Panc1 (cell line): Measurements from ENCODE around the gene RPS6KA6. TPM values are rescaled to one million over a fixed set of nuclear protein-coding genes. Genes with fewer than 3 reads are reported as not detected.

Source experiments
- ATAC-seq: fragments of 200-7000 bp; cut with Tn5 transposase; 2 replicates; pipeline ENCODE4 v1.9.1; 2020; ENCODE audit warnings: mild to moderate bottlenecking, moderate library complexity
- BruUV-seq: library from RNA; stranded (reverse); fragments of 400-500 nt; replicated peaks from 2 replicates; lab custom pipeline; 2021; lab: Mats Ljungman, UMichigan
- CTCF ChIA-PET: fragments of 300-600 bp; sonication (Branson Sonifier 250); formaldehyde crosslinking; loops from one replicate; lab custom pipeline; 2022; ENCODE audit warnings: antibody characterized with exemption; lab: Charles Lee
- POLR2A ChIA-PET: fragments of 300-600 bp; sonication (Branson Sonifier 250); formaldehyde crosslinking; loops from one replicate; lab custom pipeline; 2022; ENCODE audit warnings: antibody characterized with exemption; lab: Charles Lee
- DNase-seq: peaks from one replicate; pipeline ENCODE4 v3.0.0-alpha.2; 2010; ENCODE audit warnings: low read depth, low spot score
- H3K27ac ChIP-seq: 2 replicates; pipeline ENCODE4 v1.5.1; 2011; ENCODE audit warnings: mild to moderate bottlenecking, low read length, inconsistent platforms
- H3K27me3 ChIP-seq: fragments of 200-500 bp; sonication (Bioruptor generic); 2 replicates; pipeline ENCODE4 v1.6.0; 2014; ENCODE audit warnings: low read length, inconsistent platforms; ENCODE audit not compliant: control insufficient read depth, insufficient read depth
- H3K36me3 ChIP-seq: fragments of 200-500 bp; sonication (Bioruptor generic); 2 replicates; pipeline ENCODE4 v1.5.1; 2014; ENCODE audit warnings: inconsistent platforms, mild to moderate bottlenecking, low read length, moderate library complexity; ENCODE audit not compliant: control insufficient read depth, insufficient read depth
- H3K4me1 ChIP-seq: 2 replicates; pipeline ENCODE4 v1.5.1; 2011; ENCODE audit warnings: inconsistent platforms, mild to moderate bottlenecking, low read length, moderate library complexity; ENCODE audit not compliant: control insufficient read depth, insufficient read depth
- H3K4me3 ChIP-seq, 2 experiments: 2 replicates each; pipeline ENCODE4 v1.5.1; 2011 to 2012; ENCODE audit warnings: low read depth in 2 of 2, low read length in 2 of 2, mild to moderate bottlenecking in 2 of 2, inconsistent platforms in 1 of 2, moderate library complexity in 1 of 2
- H3K9me3 ChIP-seq: fragments of 200-500 bp; sonication (Bioruptor generic); 2 replicates; pipeline ENCODE4 v1.5.1; 2014; ENCODE audit warnings: low read depth, mild to moderate bottlenecking, inconsistent platforms, low read length, moderate library complexity; ENCODE audit not compliant: control insufficient read depth, insufficient read depth
- CTCF ChIP-seq: fragments of 450-650 bp; IDR thresholded peaks from 2 replicates; pipeline ENCODE4 v1.5.1; 2017; ENCODE audit warnings: mild to moderate bottlenecking
- POLR2AphosphoS5 ChIP-seq: IDR thresholded peaks from 2 replicates; pipeline ENCODE4 v1.6.1; 2012; ENCODE audit warnings: mild to moderate bottlenecking, low read depth, low read length, moderate library complexity
- REST ChIP-seq, 2 experiments: IDR thresholded peaks; 2 replicates each; pipeline ENCODE4 v1.6.1; 2011 to 2012; ENCODE audit warnings: low read depth in 2 of 2, control low read depth in 1 of 2, low read length in 1 of 2, mild to moderate bottlenecking in 1 of 2, moderate library complexity in 1 of 2; ENCODE audit not compliant: insufficient read depth in 1 of 2
- SIN3A ChIP-seq: IDR thresholded peaks from 2 replicates; pipeline ENCODE4 v1.6.1; 2012; ENCODE audit warnings: low read depth, mild to moderate bottlenecking, low read length, moderate library complexity, borderline replicate concordance; ENCODE audit not compliant: insufficient read depth
- TCF7L2 ChIP-seq: IDR thresholded peaks from 2 replicates; pipeline ENCODE4 v1.6.1; 2011; ENCODE audit warnings: mild to moderate bottlenecking, low read depth, low read length, inconsistent platforms
- in situ Hi-C: cut with HindIII; loops from 2 replicates; pipeline ENCODE4 v1.10.0; 2016; ENCODE audit warnings: low sequenced_read_pairs, low pct_unique_long_range_greater_than_20kb
- intact Hi-C: fragments of 100-400 bp; cut with micrococcal nuclease; formaldehyde crosslinking; loops from one replicate; pipeline ENCODE4 v1.10.0; 2022; ENCODE audit not compliant: unreplicated experiment
- total RNA-seq: library from RNA; stranded (reverse); gene quantifications from one replicate; pipeline ENCODE4 v1.2.1, GENCODE V29; 2021; ENCODE audit not compliant: unreplicated experiment

The RPS6KA6 gene
- total RNA-seq, 1 experiment from 2014 or later, result 0.05 TPM

GRCh38 chrX:84182516-84182915 is 5.5 kb downstream of the RPS6KA6 start:
- TF ChIP-seq POLR2AphosphoS5, result no peak
- TF ChIP-seq REST (IDR thresholded peaks at IDR 0.05; ENCODE audit: insufficient read depth in 1 of 2, low read depth in 2 of 2, low read length in 1 of 2), result no peak
- TF ChIP-seq SIN3A, result no peak
- TF ChIP-seq TCF7L2, result no peak
- TF ChIP-seq CTCF, result no peak
- ATAC-seq, result no peak
- no peak for DNase-seq
- ChIA-PET CTCF (no interaction called here), POLR2A (no interaction called here)
- H3K4me3 ChIP-seq, result no peak overlapping the region
- intact Hi-C loops, result no loop called here
- H3K27ac ChIP-seq, result no peak overlapping the region
- in situ Hi-C loops, result no loop called here
- no TSS peak for BruUV-seq
- no peaks in the 10 kb centered on the region for H3K4me1 ChIP-seq
- H3K9me3 ChIP-seq, result no peaks in the 10 kb centered on the region
- no peaks in the 10 kb centered on the region for H3K36me3 ChIP-seq
- no peaks in the 10 kb centered on the region for H3K27me3 ChIP-seq

- Histone ChIP-seq H3K4me3 (no peak overlapping the region), H3K27me3 (no peaks in the 10 kb centered on the region), H3K36me3 (no peaks in the 10 kb centered on the region), H3K4me1 (no peaks in the 10 kb centered on the region), H3K27ac (no peak overlapping the region), H3K9me3 (no peaks in the 10 kb centered on the region)
- TF ChIP-seq SIN3A, result no peak
- no TSS peak for BruUV-seq
- ChIA-PET POLR2A (no interaction called here), CTCF (no interaction called here)
- in situ Hi-C loops (no loop called here), intact Hi-C loops (no loop called here)
- ATAC-seq, result no peak
- DNase-seq, result no peak
Measured at GRCh38 chrX:84175958-84176357, 12.0 kb downstream of the RPS6KA6 start.

- ChIA-PET POLR2A (no interaction called here), CTCF (no interaction called here)
- no TSS peak for BruUV-seq
- ATAC-seq (no peak), DNase-seq (no peak)
- intact Hi-C loops (no loop called here), in situ Hi-C loops (no loop called here)
- H3K27me3 ChIP-seq, result no peaks in the 10 kb centered on the region
- no peak overlapping the region for H3K4me3 ChIP-seq
- no peaks in the 10 kb centered on the region for H3K4me1 ChIP-seq
- H3K27ac ChIP-seq, result no peak overlapping the region
- no peak for TF ChIP-seq SIN3A
- no peak for TF ChIP-seq CTCF
- TF ChIP-seq POLR2AphosphoS5, result no peak
- no peak for TF ChIP-seq TCF7L2
- TF ChIP-seq REST (IDR thresholded peaks at IDR 0.05; ENCODE audit: insufficient read depth in 1 of 2, low read depth in 2 of 2, low read length in 1 of 2), result no peak
- H3K36me3 ChIP-seq, result no peaks in the 10 kb centered on the region
- no peaks in the 10 kb centered on the region for H3K9me3 ChIP-seq
Measured at GRCh38 chrX:84175274-84175673, 12.7 kb downstream of the RPS6KA6 start.
